IPS-18c (cell line): ENCODE data around the gene DNAAF1.
A peak's percentile ranks its signal among the peaks of the same experiment; 100 is the strongest.

Source experiments
- H3K4me3 ChIP-seq: 2 replicates; pipeline ENCODE4 v1.7.0; 2013; ENCODE audit warnings: low read depth, mild to moderate bottlenecking, low read length, moderate library complexity; ENCODE audit not compliant: insufficient read depth
- H3K9me3 ChIP-seq: one replicate; pipeline ENCODE4 v1.6.1; 2013; ENCODE audit warnings: mild to moderate bottlenecking, low read length, moderate library complexity; ENCODE audit not compliant: control insufficient read depth, insufficient read depth

Gene DNAAF1

GRCh38 chr16:84144209-84144858 lies 774 bp upstream of the DNAAF1 start:
- Histone ChIP-seq H3K4me3 (peak overlapping the region; percentile 83), H3K9me3 (no peaks in the 10 kb centered on the region)

DNA sequence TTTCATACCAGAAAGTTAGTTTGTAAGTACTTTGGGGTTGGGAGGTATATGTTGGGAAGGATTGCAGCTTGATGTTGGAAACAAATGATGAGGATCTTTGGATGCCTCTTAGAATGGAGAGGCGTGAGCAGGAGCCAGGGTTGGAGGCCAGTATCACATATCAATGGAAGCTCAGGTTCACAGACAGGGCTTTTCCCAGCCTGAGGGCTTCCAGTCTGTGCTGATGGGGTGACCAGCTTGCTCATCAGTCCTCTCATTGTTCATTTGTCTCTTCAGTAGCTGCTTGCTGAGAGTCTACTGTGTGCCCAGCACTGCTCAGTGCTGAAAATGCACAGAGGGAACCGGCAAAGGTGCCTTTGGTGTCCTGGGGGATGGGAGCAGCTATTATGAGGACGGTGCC lies 5.8 kb downstream of the DNAAF1 start:
- Histone ChIP-seq H3K9me3 (no peaks in the 10 kb centered on the region), H3K4me3 (no peak overlapping the region)

DNA sequence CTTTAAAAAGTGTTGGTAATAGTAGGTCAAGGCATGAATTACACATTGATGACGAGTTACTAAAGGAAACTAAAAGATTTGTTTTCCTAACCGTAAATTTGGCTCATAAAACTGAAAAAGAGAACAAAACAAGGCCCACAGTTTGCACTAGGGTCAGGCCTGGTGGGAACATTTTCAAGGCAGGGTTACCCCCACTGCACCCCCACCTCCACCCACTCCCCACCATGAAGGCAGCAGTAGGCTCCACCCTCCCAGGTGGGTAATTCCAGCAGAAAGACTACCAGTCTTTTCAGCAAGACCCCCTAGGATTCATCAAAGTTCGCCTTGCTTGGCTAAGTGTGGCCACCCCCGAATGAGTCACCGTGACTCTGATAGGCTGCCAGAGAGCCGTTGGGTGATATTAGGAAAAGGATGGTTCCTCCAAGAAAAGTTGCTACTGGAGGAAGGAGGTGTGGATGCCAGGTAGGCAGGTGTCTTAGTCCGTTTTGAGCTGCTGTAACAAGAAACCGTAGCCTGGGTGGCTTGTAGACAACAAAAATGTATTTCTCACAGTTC lies 8.6 kb downstream of the DNAAF1 start:
- Histone ChIP-seq H3K4me3 (no peak overlapping the region), H3K9me3 (no peaks in the 10 kb centered on the region)

GRCh38 chr16:84155226-84155625 lies 10.1 kb downstream of the DNAAF1 start:
- no peak overlapping the region for H3K4me3 ChIP-seq

DNA sequence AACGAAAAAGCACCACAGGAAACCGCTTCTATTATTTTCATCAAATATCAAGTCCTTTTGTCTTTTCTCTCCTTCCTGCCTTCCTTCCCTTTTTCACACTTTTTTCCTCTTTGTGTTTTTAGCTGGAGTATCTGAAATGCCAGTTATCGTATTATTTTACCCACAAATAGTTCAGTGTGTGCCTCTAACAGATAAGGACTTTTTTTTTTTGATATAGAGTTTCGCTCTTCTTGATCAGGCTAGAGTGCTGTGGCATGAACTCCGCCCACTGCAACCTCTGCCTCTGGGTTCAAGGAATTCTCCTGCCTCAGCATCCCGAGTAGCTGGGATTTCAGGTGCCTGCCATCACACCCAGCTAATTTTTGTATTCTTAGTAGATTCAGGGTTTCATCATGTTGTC lies 10.7 kb downstream of the DNAAF1 start:
- H3K4me3 ChIP-seq, result no peak overlapping the region
- H3K9me3 ChIP-seq, result no peaks in the 10 kb centered on the region

More at GRCh38 chr16:84155226-84155625, 10.1 kb downstream of the DNAAF1 start:
- H3K9me3 ChIP-seq, result no peaks in the 10 kb centered on the region

- no peak overlapping the region for H3K4me3 ChIP-seq
Measured at GRCh38 chr16:84156342-84156784, 11.3 kb downstream of the DNAAF1 start.

GRCh38 chr16:84159007-84159406 lies 13.9 kb downstream of the DNAAF1 start:
- no peak overlapping the region for H3K4me3 ChIP-seq
- no peaks in the 10 kb centered on the region for H3K9me3 ChIP-seq

More at GRCh38 chr16:84156342-84156784, 11.3 kb downstream of the DNAAF1 start:
- no peaks in the 10 kb centered on the region for H3K9me3 ChIP-seq

DNA sequence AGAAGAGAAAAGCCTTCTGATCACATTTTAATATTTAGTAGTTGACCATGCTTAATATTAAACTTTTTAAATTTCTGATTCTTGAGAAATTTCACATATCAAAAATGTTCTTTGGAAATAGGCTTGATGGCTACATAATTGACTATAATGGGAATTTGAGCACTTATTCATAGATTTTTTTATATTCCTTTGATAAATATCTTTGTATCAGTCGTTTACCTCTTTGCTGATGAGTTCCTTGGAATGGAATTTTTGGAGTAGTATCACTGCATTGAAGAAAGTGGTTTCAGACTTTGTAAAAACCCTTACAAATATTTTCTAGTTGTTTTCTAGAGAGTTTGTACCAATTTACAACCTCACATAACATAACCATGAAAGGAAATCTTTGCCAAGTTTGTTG lies 14.7 kb downstream of the DNAAF1 start:
- no peak overlapping the region for H3K4me3 ChIP-seq
- H3K9me3 ChIP-seq, result no peaks in the 10 kb centered on the region

DNA sequence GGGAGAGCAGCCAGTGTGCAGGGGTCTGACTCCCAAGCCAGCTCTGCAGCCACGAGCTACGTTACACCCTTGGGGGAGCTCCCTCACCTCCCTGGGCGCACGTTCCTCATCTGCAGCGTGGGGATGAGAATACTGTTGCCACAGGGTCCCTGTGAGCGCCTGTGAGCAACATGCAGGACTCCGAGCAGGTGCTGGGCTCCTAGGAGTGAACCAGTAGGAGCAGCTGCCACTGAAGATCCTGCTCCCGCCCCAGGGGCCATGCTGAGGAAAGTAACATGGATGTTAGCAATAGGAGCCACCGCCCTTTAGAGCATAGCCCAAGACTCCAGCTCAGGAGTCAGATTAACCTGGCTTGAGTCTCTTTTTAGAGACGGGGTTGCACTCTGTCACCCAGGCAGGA lies 15.9 kb downstream of the DNAAF1 start:
- Histone ChIP-seq H3K4me3 (no peak overlapping the region), H3K9me3 (no peaks in the 10 kb centered on the region)

- H3K9me3 ChIP-seq, result no peaks in the 10 kb centered on the region
- no peak overlapping the region for H3K4me3 ChIP-seq
Measured at GRCh38 chr16:84161801-84162200, 16.7 kb downstream of the DNAAF1 start.

- Histone ChIP-seq H3K4me3 (no peak overlapping the region), H3K9me3 (no peaks in the 10 kb centered on the region)
Measured at GRCh38 chr16:84165746-84166145, 20.6 kb downstream of the DNAAF1 start.

- H3K9me3 ChIP-seq, result no peaks in the 10 kb centered on the region
- no peak overlapping the region for H3K4me3 ChIP-seq
Measured at GRCh38 chr16:84166796-84167695, 21.9 kb downstream of the DNAAF1 start.

DNA sequence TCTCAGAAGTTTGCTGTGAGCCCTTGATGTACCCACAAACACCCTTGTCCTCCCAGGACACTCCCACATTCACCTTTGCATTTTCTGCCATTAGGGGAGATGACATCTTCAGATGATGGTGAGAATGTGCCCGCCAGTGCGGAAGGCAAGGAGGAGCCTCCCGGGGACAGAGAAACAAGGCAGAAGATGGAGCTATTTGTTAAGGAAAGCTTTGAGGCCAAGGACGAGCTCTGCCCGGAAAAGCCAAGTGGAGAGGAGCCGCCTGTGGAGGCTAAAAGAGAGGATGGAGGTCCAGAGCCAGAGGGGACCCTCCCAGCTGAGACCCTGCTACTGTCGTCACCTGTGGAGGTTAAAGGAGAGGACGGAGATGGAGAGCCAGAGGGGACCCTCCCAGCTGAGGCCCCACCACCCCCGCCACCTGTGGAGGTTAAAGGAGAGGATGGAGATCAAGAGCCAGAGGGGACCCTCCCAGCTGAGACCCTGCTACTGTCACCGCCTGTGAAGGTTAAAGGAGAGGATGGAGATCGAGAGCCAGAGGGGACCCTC lies 24.7 kb downstream of the DNAAF1 start:
- Histone ChIP-seq H3K9me3 (no peaks in the 10 kb centered on the region), H3K4me3 (no peak overlapping the region)

DNA sequence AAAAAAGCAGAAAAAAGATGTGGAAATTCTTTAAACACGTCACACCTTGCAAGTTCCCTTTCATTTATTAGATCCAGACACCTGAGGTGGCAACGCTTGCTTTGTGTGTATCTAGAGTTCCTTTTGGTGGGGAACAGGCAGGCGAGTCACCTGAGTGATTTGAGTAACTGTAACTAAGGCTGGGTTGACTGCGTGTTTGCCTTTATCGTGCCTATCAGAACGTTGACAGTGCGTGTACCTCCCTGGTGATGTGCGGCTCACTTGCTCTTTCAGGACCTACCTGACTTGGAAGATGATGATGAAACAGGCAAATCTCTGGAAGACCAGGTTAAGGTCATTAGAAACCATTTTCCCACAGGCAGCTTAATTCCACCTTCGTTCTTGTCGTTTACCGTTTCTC lies 29.3 kb downstream of the DNAAF1 start:
- Histone ChIP-seq H3K9me3 (no peaks in the 10 kb centered on the region), H3K4me3 (no peak overlapping the region)

- Histone ChIP-seq H3K9me3 (no peaks in the 10 kb centered on the region), H3K4me3 (no peak overlapping the region)
Measured at GRCh38 chr16:84175350-84176081, 30.4 kb downstream of the DNAAF1 start.

DNA sequence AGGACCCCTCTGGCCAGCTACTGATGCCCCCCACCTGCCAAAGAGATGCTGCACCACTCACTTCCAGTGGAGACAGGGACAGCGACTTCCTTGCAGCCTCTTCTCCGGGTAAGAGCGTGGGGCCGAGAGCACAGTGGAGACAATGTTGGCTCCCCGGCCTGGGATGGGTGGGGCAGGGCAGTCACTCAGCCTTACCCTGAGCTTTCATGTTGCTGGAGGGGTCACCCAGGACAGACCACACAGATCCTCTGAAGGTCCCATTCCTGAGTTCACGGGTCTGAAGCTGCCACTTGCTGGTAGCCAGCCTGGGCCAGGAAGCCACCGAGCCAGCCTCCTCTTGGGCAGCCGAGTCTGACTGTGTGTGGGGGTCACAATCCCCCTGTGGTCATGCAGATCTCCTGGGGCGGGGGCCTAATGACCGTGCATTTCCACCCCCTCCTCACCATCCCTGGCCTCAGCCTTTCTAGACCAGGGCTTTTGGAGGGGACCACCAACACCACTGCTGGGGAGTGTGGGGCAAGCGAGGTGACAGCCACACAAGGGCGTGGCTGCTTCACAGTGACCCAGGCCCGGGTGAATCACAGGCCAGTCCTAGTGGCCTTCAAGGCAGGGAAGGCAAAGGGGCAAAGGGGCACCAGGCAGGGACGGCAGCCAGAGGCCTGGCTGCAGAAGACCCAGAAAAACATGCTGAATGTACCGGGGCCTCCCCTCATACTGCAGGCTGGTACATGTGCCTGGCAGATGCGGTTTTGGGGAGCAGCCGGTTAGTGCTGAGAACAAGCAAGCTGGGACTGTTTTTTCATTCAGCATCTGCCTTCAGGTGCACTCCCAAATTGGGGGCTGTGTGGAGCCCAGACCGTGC lies 31.3 kb downstream of the DNAAF1 start:
- Histone ChIP-seq H3K9me3 (no peaks in the 10 kb centered on the region), H3K4me3 (no peak overlapping the region)
